ENCODE data around the gene UPP2. TPM values are rescaled to one million over a fixed set of nuclear protein-coding genes. Genes with fewer than 3 reads are reported as not detected.

The UPP2 gene
- total RNA-seq, 1 experiment from 2014 or later = not detected

DNA sequence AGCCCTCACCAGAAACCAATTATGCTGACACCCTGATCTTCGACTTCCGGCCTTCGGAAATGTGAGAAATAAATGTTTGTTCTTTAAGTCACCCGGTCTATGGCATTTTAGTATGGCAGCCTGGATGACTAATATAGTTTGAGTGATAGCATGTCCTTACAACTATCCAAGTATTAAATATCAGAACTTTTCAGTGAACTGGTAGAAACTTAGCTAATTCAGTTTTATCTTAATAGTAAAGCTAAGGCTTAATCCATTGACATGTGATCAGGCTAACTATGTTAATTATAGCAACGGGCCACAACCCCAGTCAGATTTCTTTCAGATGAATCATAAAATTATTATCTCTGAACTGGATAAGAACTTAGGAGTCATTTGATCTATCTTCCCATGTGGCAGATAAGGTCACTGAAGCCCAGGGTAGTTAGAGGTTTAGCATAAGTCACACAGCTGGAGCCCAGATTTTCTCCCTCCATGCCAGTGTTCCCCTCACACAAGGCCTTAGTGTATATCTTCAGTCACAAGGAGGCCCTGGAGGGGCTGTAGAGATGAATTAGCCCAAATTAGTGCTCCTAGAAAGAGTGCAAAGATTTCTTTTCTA, 40.7 kb upstream of the UPP2 start:
- TF ChIP-seq, protein P1, sequence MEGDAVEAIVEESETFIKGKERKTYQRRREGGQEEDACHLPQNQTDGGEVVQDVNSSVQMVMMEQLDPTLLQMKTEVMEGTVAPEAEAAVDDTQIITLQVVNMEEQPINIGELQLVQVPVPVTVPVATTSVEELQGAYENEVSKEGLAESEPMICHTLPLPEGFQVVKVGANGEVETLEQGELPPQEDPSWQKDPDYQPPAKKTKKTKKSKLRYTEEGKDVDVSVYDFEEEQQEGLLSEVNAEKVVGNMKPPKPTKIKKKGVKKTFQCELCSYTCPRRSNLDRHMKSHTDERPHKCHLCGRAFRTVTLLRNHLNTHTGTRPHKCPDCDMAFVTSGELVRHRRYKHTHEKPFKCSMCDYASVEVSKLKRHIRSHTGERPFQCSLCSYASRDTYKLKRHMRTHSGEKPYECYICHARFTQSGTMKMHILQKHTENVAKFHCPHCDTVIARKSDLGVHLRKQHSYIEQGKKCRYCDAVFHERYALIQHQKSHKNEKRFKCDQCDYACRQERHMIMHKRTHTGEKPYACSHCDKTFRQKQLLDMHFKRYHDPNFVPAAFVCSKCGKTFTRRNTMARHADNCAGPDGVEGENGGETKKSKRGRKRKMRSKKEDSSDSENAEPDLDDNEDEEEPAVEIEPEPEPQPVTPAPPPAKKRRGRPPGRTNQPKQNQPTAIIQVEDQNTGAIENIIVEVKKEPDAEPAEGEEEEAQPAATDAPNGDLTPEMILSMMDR (IDR thresholded peaks at IDR 0.05) = no peak
- TF ChIP-seq TCF7L2 (IDR thresholded peaks at IDR 0.05; ENCODE audit: low read depth, low read length) (no peak), POLR2AphosphoS5 (IDR thresholded peaks at IDR 0.05; ENCODE audit: low read depth, low read length) (no peak), SIN3A (IDR thresholded peaks at IDR 0.05; ENCODE audit: borderline replicate concordance, insufficient read depth, low read depth, low read length) (no peak)
- TF ChIP-seq, protein P2, sequence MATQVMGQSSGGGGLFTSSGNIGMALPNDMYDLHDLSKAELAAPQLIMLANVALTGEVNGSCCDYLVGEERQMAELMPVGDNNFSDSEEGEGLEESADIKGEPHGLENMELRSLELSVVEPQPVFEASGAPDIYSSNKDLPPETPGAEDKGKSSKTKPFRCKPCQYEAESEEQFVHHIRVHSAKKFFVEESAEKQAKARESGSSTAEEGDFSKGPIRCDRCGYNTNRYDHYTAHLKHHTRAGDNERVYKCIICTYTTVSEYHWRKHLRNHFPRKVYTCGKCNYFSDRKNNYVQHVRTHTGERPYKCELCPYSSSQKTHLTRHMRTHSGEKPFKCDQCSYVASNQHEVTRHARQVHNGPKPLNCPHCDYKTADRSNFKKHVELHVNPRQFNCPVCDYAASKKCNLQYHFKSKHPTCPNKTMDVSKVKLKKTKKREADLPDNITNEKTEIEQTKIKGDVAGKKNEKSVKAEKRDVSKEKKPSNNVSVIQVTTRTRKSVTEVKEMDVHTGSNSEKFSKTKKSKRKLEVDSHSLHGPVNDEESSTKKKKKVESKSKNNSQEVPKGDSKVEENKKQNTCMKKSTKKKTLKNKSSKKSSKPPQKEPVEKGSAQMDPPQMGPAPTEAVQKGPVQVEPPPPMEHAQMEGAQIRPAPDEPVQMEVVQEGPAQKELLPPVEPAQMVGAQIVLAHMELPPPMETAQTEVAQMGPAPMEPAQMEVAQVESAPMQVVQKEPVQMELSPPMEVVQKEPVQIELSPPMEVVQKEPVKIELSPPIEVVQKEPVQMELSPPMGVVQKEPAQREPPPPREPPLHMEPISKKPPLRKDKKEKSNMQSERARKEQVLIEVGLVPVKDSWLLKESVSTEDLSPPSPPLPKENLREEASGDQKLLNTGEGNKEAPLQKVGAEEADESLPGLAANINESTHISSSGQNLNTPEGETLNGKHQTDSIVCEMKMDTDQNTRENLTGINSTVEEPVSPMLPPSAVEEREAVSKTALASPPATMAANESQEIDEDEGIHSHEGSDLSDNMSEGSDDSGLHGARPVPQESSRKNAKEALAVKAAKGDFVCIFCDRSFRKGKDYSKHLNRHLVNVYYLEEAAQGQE (IDR thresholded peaks at IDR 0.05; ENCODE audit: insufficient read depth in 1 of 2, low read depth in 2 of 2, low read length in 1 of 2) = no peak
- POLR2A ChIA-PET = no interaction called here
- Histone ChIP-seq H3K4me1 (ENCODE audit: control insufficient read depth, insufficient read depth, low read length) (no peaks in the 10 kb centered on the region), H3K27ac (ENCODE audit: low read length) (no peak overlapping the region), H3K4me3 (ENCODE audit: low read depth in 2 of 2, low read length in 2 of 2) (no peak overlapping the region), H3K9me3 (ENCODE audit: control insufficient read depth, insufficient read depth, low read depth, low read length) (no peaks in the 10 kb centered on the region), H3K36me3 (ENCODE audit: control insufficient read depth, insufficient read depth, low read length) (no peaks in the 10 kb centered on the region), H3K27me3 (ENCODE audit: control insufficient read depth, insufficient read depth, low read length) (no peaks in the 10 kb centered on the region)
- BruUV-seq (replicated peaks) = no TSS peak
- CTCF ChIA-PET = no interaction called here
- intact Hi-C loops (cut with micrococcal nuclease; ENCODE audit: unreplicated experiment) (no loop called here), in situ Hi-C loops (cut with HindIII; ENCODE audit: low pct_unique_long_range_greater_than_20kb, low sequenced_read_pairs) (no loop called here)
- no peak for DNase-seq (ENCODE audit: low read depth, low spot score)
- no peak for ATAC-seq

DNA sequence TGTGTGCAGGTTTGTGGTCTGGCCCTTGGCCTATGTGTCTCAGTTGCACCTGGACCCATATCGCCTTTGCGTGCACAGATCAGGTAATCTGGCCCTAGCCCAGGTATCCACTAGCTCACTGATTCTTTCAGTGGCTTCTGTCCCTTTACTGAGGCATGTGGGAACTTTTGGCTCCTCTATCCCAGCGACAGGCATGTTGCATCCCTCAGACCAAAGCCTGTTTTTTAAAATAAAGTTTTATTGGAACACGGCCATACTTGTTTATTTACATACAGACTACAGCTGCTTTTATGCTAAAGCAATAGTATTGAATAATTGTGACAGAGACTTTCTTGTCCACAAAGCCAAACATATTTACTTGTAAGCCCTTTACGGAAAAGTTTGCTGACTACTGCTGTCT, 39.9 kb upstream of the UPP2 start:
- CTCF ChIA-PET = no interaction called here
- in situ Hi-C loops (cut with HindIII; ENCODE audit: low pct_unique_long_range_greater_than_20kb, low sequenced_read_pairs) (no loop called here), intact Hi-C loops (cut with micrococcal nuclease; ENCODE audit: unreplicated experiment) (no loop called here)
- H3K4me3 ChIP-seq (ENCODE audit: low read depth in 2 of 2, low read length in 2 of 2) = no peak overlapping the region
- no peak for TF ChIP-seq TCF7L2 (IDR thresholded peaks at IDR 0.05; ENCODE audit: low read depth, low read length)
- TF ChIP-seq, protein P2 (IDR thresholded peaks at IDR 0.05; ENCODE audit: insufficient read depth in 1 of 2, low read depth in 2 of 2, low read length in 1 of 2) = no peak
- TF ChIP-seq POLR2AphosphoS5 (IDR thresholded peaks at IDR 0.05; ENCODE audit: low read depth, low read length) = no peak
- TF ChIP-seq SIN3A (IDR thresholded peaks at IDR 0.05; ENCODE audit: borderline replicate concordance, insufficient read depth, low read depth, low read length) = no peak
- TF ChIP-seq, protein P1 (IDR thresholded peaks at IDR 0.05) = no peak
- no peaks in the 10 kb centered on the region for H3K27me3 ChIP-seq (ENCODE audit: control insufficient read depth, insufficient read depth, low read length)
- no peak for ATAC-seq
- no TSS peak for BruUV-seq (replicated peaks)
- H3K36me3 ChIP-seq (ENCODE audit: control insufficient read depth, insufficient read depth, low read length) = no peaks in the 10 kb centered on the region
- no peak overlapping the region for H3K27ac ChIP-seq (ENCODE audit: low read length)
- H3K4me1 ChIP-seq (ENCODE audit: control insufficient read depth, insufficient read depth, low read length) = no peaks in the 10 kb centered on the region
- DNase-seq (ENCODE audit: low read depth, low spot score) = no peak
- H3K9me3 ChIP-seq (ENCODE audit: control insufficient read depth, insufficient read depth, low read depth, low read length) = no peaks in the 10 kb centered on the region
- POLR2A ChIA-PET = no interaction called here
